Left lung (tissue), 10 donors: ENCODE data around the gene FCRL6. TPM values are rescaled to one million over a fixed set of nuclear protein-coding genes. Genes with fewer than 3 reads are reported as not detected.
A peak's percentile ranks its signal among the peaks of the same experiment; 100 is the strongest.

Source experiments
- ATAC-seq: fragments of 200-7000 bp; cut with Tn5 transposase; one replicate; pipeline ENCODE4 v1.9.1; 2020; ENCODE audit warnings: moderate library complexity
- DNase-seq, 4 donors: peaks; one replicate each; pipeline ENCODE4 v3.0.0-alpha.2; 2013 to 2020
- H3K27ac ChIP-seq, 2 donors: fragments of 200-600 bp; sonication (generic) in 1 of 2; one replicate each; pipeline versions ENCODE4 v1.5.0 to v1.8.0; 2020 to 2021
- H3K27me3 ChIP-seq, 2 donors: fragments of 200-600 bp; sonication (generic) in 1 of 2; one replicate each; pipeline versions ENCODE4 v1.5.0 to v1.8.0; 2020 to 2021
- H3K36me3 ChIP-seq, 2 donors: fragments of 200-600 bp; sonication (generic) in 1 of 2; one replicate each; pipeline versions ENCODE4 v1.5.0 to v1.8.0; 2020 to 2021
- H3K4me1 ChIP-seq, 2 donors: fragments of 200-600 bp; one replicate each; pipeline ENCODE4 v1.8.0; 2021
- H3K4me3 ChIP-seq, 2 donors: fragments of 200-600 bp; sonication (generic) in 1 of 2; one replicate each; pipeline versions ENCODE4 v1.5.0 to v1.8.0; 2020 to 2021; ENCODE audit warnings: mild to moderate bottlenecking in 1 of 2
- H3K9me3 ChIP-seq, 2 donors: fragments of 200-600 bp; sonication (generic) in 1 of 2; one replicate each; pipeline versions ENCODE4 v1.5.0 to v1.8.0; 2020 to 2021
- CTCF ChIP-seq, 2 donors: fragments of 200-600 bp; sonication (generic) in 1 of 2; IDR thresholded peaks; one replicate each; pipeline versions ENCODE4 v1.5.0 to v1.8.0; 2021; ENCODE audit warnings: antibody characterized with exemption in 2 of 2
- intact Hi-C, 2 donors: fragments of 100-400 bp; cut with DNase I; formaldehyde crosslinking; loops; one replicate each; pipeline versions ENCODE4 v1.11.2 to v1.14.2; 2022
- polyA plus RNA-seq, 6 donors: library from polyadenylated mRNA; unstranded; fragments of 120-200 nt; gene quantifications; one replicate each; pipeline ENCODE4 v1.2.1, GENCODE V29; 2013; ENCODE audit not compliant: insufficient read length in 6 of 6
- total RNA-seq, 2 donors: library from RNA; stranded (reverse); fragmentation: NEBNext Ultra II Directional; extraction: Animal tissue kit (Norgen Biotek cat#: 25700); gene quantifications; one replicate each; pipeline ENCODE4 v1.2.1, GENCODE V29; 2021
- donor health status: DM: no; HTN: yes; CAD: no.
- donor health status: DM: no; HTN: no; CAD: no.

The FCRL6 gene
- total and polyA plus RNA-seq, 8 donors, result 0.38 to 2.2 (median 0.50) TPM

GRCh38 chr1:159826441-159827101 is 24.4 kb downstream of the FCRL6 start, which contains the start of gene SLAMF8:
SLAMF8 (plus strand) TSS chr1:159826873; CDS start chr1:159826899, 26 bp downstream.
- Histone ChIP-seq H3K27me3 (no peaks in the 10 kb centered on the region), H3K9me3 (no peaks in the 10 kb centered on the region), H3K27ac (peak within 1 kb of the TSS; percentile 36 to 64), H3K4me3 (peak within 1 kb of the TSS in 1 of 2 donors; percentile 44), H3K4me1 (peaks cover 0 to 66% of the 10 kb centered on the region in 2 donors), H3K36me3 (no peaks in the 10 kb centered on the region)
- no peak for TF ChIP-seq CTCF (IDR thresholded peaks at IDR 0.05)
- DNase-seq (peak in 1 of 4 donors; percentile 69), ATAC-seq (peak; percentile 60)
- intact Hi-C loops, result no loop called here

GRCh38 chr1:159827102-159827490 is 24.9 kb downstream of the FCRL6 start:
- H3K27ac ChIP-seq, result peak overlapping the region; percentile 36 to 64
- H3K4me3 ChIP-seq, result peak overlapping the region in 1 of 2 donors; percentile 44
- H3K9me3 ChIP-seq, result no peaks in the 10 kb centered on the region

GRCh38 chr1:159827549-159827948 is 25.4 kb downstream of the FCRL6 start:
- intact Hi-C loops, result no loop called here
- no peaks in the 10 kb centered on the region for H3K36me3 ChIP-seq
- ATAC-seq, result no peak
- H3K4me3 ChIP-seq, result peak overlapping the region in 1 of 2 donors; percentile 44
- H3K27ac ChIP-seq, result peak overlapping the region in 1 of 2 donors; percentile 64
- peaks cover 0 to 66% of the 10 kb centered on the region in 2 donors for H3K4me1 ChIP-seq
- H3K9me3 ChIP-seq, result no peaks in the 10 kb centered on the region
- no peak for DNase-seq
- no peaks in the 10 kb centered on the region for H3K27me3 ChIP-seq
- TF ChIP-seq CTCF (IDR thresholded peaks at IDR 0.05), result no peak

More at GRCh38 chr1:159827102-159827490, 24.9 kb downstream of the FCRL6 start:
- Histone ChIP-seq H3K36me3 (no peaks in the 10 kb centered on the region), H3K27me3 (no peaks in the 10 kb centered on the region), H3K4me1 (peaks cover 0 to 66% of the 10 kb centered on the region in 2 donors)
- intact Hi-C loops, result no loop called here
- no peak for DNase-seq
- no peak for TF ChIP-seq CTCF (IDR thresholded peaks at IDR 0.05)
- ATAC-seq, result no peak

- intact Hi-C loops, result no loop called here
- no peaks in the 10 kb centered on the region for H3K9me3 ChIP-seq
- peaks cover 0 to 66% of the 10 kb centered on the region in 2 donors for H3K4me1 ChIP-seq
- peak overlapping the region in 1 of 2 donors; percentile 64 for H3K27ac ChIP-seq
- TF ChIP-seq CTCF (IDR thresholded peaks at IDR 0.05), result no peak
- ATAC-seq (no peak), DNase-seq (no peak)
- peaks cover 0 to 5% of the 10 kb centered on the region in 2 donors for H3K36me3 ChIP-seq
- peak overlapping the region in 1 of 2 donors; percentile 44 for H3K4me3 ChIP-seq
- H3K27me3 ChIP-seq, result no peaks in the 10 kb centered on the region
Measured at GRCh38 chr1:159828176-159828575, 26.0 kb downstream of the FCRL6 start.

- TF ChIP-seq CTCF (IDR thresholded peaks at IDR 0.05), result no peak
- peak; percentile 8 for ATAC-seq
Measured at GRCh38 chr1:159828581-159829272, 26.6 kb downstream of the FCRL6 start.

More at GRCh38 chr1:159828581-159829272, 26.6 kb downstream of the FCRL6 start:
- H3K27ac ChIP-seq, result peak overlapping the region in 1 of 2 donors; percentile 64
- H3K36me3 ChIP-seq, result peaks cover 0 to 11% of the 10 kb centered on the region in 2 donors
- H3K4me1 ChIP-seq, result peaks cover 0 to 66% of the 10 kb centered on the region in 2 donors
- H3K9me3 ChIP-seq, result no peaks in the 10 kb centered on the region
- intact Hi-C loops, result no loop called here
- no peaks in the 10 kb centered on the region for H3K27me3 ChIP-seq
- no peak for DNase-seq
- H3K4me3 ChIP-seq, result peak overlapping the region in 1 of 2 donors; percentile 44
